ENCODE data around the gene RAB36. TPM values are rescaled to one million over a fixed set of nuclear protein-coding genes. Genes with fewer than 3 reads are reported as not detected.

Gene RAB36
- total RNA-seq, 1 experiment from 2014 or later: 4.1 TPM

- no TSS peak for BruUV-seq (replicated peaks)
Observed at GRCh38 chr22:23113067-23113846, 32.0 kb upstream of the RAB36 start.

More at GRCh38 chr22:23113067-23113846, 32.0 kb upstream of the RAB36 start:
- TF ChIP-seq REST (IDR thresholded peaks at IDR 0.05; ENCODE audit: insufficient read depth in 1 of 2, low read depth in 2 of 2, low read length in 1 of 2): no peak
- no peak for TF ChIP-seq TCF7L2 (IDR thresholded peaks at IDR 0.05; ENCODE audit: low read depth, low read length)
- TF ChIP-seq CTCF (IDR thresholded peaks at IDR 0.05): no peak
- TF ChIP-seq POLR2AphosphoS5 (IDR thresholded peaks at IDR 0.05; ENCODE audit: low read depth, low read length): no peak
- TF ChIP-seq SIN3A (IDR thresholded peaks at IDR 0.05; ENCODE audit: borderline replicate concordance, insufficient read depth, low read depth, low read length): no peak
- ChIA-PET POLR2A (no interaction called here), CTCF (no interaction called here)
- H3K9me3 ChIP-seq (ENCODE audit: control insufficient read depth, insufficient read depth, low read depth, low read length): no peaks in the 10 kb centered on the region
- no peaks in the 10 kb centered on the region for H3K27me3 ChIP-seq (ENCODE audit: control insufficient read depth, insufficient read depth, low read length)
- H3K27ac ChIP-seq (ENCODE audit: low read length): no peak overlapping the region
- intact Hi-C loops (cut with micrococcal nuclease; ENCODE audit: unreplicated experiment): no loop called here
- H3K36me3 ChIP-seq (ENCODE audit: control insufficient read depth, insufficient read depth, low read length): no peaks in the 10 kb centered on the region
- in situ Hi-C loops (cut with HindIII; ENCODE audit: low pct_unique_long_range_greater_than_20kb, low sequenced_read_pairs): no loop called here
- H3K4me3 ChIP-seq (ENCODE audit: low read depth in 2 of 2, low read length in 2 of 2): no peak overlapping the region
- no peaks in the 10 kb centered on the region for H3K4me1 ChIP-seq (ENCODE audit: control insufficient read depth, insufficient read depth, low read length)
- DNase-seq (ENCODE audit: low read depth, low spot score) (no peak), ATAC-seq (no peak)

Data from Panc1 (cell line).